ENCODE results near the gene FOXF2. TPM values are rescaled to one million over a fixed set of nuclear protein-coding genes. Genes with fewer than 3 reads are reported as not detected.

FOXF2 gene
- total RNA-seq: under 1 TPM; 0.12 to 0.54 (median 0.28) TPM
- under 1 TPM; 0.07 to 0.42 (median 0.17) TPM for polyA plus RNA-seq
- long read RNA-seq, donor 1: 0 reads
- long read RNA-seq, donor 2: 0 reads

DNA sequence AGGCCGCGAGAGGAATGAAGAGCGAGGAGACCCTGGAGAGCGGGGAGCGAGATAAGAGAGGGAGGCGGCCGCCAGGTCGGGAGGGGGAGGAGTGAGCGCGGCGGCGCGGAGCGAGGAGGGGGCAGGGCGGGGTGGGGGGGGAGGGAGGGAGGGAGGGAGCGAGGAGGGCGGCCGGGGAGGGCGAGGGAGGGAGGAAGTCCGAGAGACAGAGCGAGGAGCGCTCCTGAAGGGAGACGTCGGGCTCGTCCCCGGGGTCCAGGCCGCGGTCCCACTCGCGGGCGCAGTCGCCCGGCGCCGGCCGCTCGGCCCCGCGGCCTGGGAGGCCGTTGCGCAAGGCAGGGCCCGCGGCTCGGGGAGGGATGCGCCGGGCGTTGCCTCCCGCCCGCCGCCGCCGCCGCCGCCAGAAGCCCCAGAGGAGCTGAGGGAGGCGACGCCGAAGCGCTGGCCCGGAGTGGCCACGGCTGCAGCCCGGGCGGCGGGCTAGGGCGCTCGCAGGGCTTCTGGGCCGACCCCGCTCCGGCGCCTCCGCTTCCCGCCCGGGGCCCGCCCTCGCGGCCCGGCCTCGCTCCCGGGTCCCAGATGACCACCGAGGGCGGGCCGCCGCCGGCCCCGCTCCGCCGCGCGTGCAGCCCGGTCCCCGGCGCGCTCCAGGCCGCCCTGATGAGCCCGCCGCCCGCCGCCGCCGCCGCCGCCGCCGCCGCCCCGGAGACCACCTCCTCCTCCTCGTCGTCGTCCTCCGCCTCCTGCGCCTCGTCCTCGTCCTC is at the start of gene FOXF2:
Gene FOXF2, plus strand, starts transcription at position 208 of the 764 bp plus-strand sequence. Its CDS starts 372 bp downstream, at position 580.
- ATAC-seq (peak in 1 of 4 donors; percentile 42), DNase-seq (peak in 1 of 2 donors; percentile 54)
- H3K4me3 ChIP-seq: peak within 1 kb of the TSS; percentile 60
- intact Hi-C loops (cut with DNase I): loop anchor here in 1 of 2 donors (10.0 kb wide), 1 partner anchor 665 kb away; no protein-coding TSS in a partner anchor
- peaks cover 4% of the 10 kb centered on the region for H3K4me1 ChIP-seq
- 0 to 6% (median 1%) methylated on average over 7 to 96 of the region's 112 CpGs for WGBS, 3 donors
- peaks cover 0 to 90% (median 59%) of the 10 kb centered on the region in 3 donors for H3K27me3 ChIP-seq (ENCODE audit: insufficient read depth in 3 of 3, low read length in 2 of 3)
- no peaks in the 10 kb centered on the region for H3K36me3 ChIP-seq (ENCODE audit: insufficient read depth in 1 of 2, low read depth in 1 of 2)
- no peak within 1 kb of the TSS for H3K27ac ChIP-seq
- no peaks in the 10 kb centered on the region for H3K9me3 ChIP-seq
- TF ChIP-seq CTCF (IDR thresholded peaks at IDR 0.05): no peak

- DNase-seq (no peak), ATAC-seq (no peak)
- Histone ChIP-seq H3K4me1 (no peaks in the 10 kb centered on the region), H3K27me3 (ENCODE audit: insufficient read depth in 3 of 3, low read length in 2 of 3) (peaks cover 0 to 17% (median 0%) of the 10 kb centered on the region in 3 donors), H3K4me3 (no peak overlapping the region), H3K27ac (no peak overlapping the region), H3K36me3 (ENCODE audit: insufficient read depth in 1 of 2, low read depth in 1 of 2) (no peaks in the 10 kb centered on the region), H3K9me3 (peaks cover 5% of the 10 kb centered on the region)
- intact Hi-C loops (cut with DNase I): no loop called here
- TF ChIP-seq CTCF (IDR thresholded peaks at IDR 0.05): no peak
These were observed 43.3 kb upstream of the FOXF2 start for GRCh38 chr6:1346101-1346500.

DNA sequence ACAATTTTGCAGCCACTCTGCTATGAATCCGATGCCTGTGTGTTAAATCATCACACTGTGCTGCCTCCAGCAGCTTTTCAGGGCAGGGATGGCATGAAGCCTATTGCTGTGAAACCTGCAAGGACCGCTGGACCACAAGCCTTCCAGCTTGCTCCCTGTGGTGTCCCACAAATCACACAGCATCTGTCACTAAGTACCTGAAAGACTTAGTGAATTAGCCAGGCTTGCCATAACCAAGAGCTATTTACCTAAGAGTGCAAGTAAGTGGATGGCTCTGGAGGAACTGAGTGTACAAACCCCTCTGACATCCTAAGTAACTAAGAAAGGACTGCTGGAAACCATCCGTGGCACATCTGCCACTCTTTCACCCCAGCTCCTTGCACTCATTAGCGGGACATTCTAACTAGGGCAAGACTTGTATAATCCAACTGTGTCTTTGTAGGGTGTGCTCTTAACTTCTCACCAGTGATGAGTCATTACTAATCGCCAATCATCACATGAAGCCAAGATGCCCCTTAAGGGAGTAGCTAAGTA is 42.8 kb upstream of the FOXF2 start:
- no peak overlapping the region for H3K27ac ChIP-seq
- peaks cover 0 to 13% (median 0%) of the 10 kb centered on the region in 3 donors for H3K27me3 ChIP-seq (ENCODE audit: insufficient read depth in 3 of 3, low read length in 2 of 3)
- ATAC-seq: no peak
- peaks cover 10% of the 10 kb centered on the region for H3K9me3 ChIP-seq
- no peak for DNase-seq
- H3K4me3 ChIP-seq: no peak overlapping the region
- H3K4me1 ChIP-seq: no peaks in the 10 kb centered on the region
- 48 to 70% (median 58%) methylated on average over 5 of the region's 5 CpGs for WGBS, 3 donors
- no peak for TF ChIP-seq CTCF (IDR thresholded peaks at IDR 0.05)
- intact Hi-C loops (cut with DNase I): no loop called here
- no peaks in the 10 kb centered on the region for H3K36me3 ChIP-seq (ENCODE audit: insufficient read depth in 1 of 2, low read depth in 1 of 2)

DNA sequence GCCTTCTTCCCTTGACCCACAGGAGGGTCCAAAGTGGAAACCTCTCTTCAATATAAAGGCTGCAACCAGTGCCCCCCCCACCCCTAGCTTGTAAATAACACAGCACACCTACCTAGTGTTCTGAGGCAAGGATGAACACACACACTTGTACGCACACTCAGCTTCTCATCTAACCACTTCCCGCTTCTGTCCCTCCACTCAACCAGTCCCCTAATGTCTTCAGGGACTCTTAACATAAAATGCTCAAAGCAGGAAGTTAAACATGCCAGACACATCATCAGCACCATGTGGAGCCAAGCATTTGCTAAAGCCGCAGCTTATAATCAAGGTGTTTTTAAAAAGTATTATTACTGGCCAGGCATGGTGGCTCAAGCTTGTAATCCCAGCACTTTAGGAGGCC is 42.2 kb upstream of the FOXF2 start:
- ATAC-seq (no peak), DNase-seq (no peak)
- TF ChIP-seq CTCF (IDR thresholded peaks at IDR 0.05): no peak
- Histone ChIP-seq H3K27me3 (ENCODE audit: insufficient read depth in 3 of 3, low read length in 2 of 3) (peaks cover 0 to 13% (median 0%) of the 10 kb centered on the region in 3 donors), H3K36me3 (ENCODE audit: insufficient read depth in 1 of 2, low read depth in 1 of 2) (no peaks in the 10 kb centered on the region), H3K9me3 (peaks cover 11% of the 10 kb centered on the region), H3K4me1 (no peaks in the 10 kb centered on the region), H3K4me3 (no peak overlapping the region), H3K27ac (no peak overlapping the region)
- intact Hi-C loops (cut with DNase I): no loop called here
- 67 to 83% (median 72%) methylated on average over 3 of the region's 3 CpGs for WGBS, 3 donors
